COLO668 (cell line): ENCODE data around the gene CCDC146.
"Not testable (repeated sequence)": the region's sequence is repeated elsewhere in the genome, so short reads cannot be mapped to it uniquely, and the experiment has no call there.

ENCODE experiments used
- DNase-seq: peaks from one replicate; lab custom pipeline; 2025; ENCODE audit not compliant: unreplicated experiment; lab: John Stamatoyannopoulos, UW

The CCDC146 gene

DNA sequence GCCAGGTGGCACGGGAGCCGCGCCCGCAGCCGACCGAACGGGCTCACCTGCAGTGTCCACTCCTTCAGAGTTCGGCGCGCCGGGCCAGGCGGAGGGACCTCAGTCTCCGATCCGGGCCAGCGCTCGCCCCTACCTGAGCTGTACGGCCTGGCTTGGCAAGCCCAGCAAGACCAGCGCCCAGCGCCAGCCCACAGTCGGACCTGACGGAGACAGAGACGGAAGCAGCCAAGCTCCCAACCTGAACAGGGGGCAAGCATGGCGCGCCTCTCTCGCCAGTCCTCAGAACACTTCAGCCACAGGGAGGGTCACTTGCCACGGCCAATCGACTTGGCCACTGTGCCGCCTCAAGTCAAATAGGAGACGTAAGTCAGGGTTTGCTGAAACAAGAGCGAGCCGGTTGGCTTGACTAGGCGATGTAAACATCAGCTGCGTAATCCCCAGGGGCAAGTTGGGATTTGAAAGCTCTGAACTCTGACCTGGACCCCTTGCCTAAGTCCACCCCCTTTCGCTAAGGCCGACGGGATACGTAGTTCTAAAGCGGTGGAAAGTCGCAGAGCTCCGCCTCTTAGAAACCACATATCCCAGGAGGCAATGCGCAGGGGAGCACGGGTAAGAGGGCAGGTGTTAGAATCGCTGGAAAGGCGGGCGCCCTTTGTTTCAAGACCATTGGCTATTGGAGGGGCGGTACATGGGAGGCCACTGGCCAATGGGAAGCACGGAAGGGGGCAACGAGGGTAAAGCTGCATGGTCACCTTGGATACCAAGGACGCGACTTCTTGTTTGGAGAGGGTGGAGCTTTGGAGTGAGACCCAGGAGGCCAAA lies at the start of gene CCDC146:
Gene CCDC146 (plus strand): TSS at position 756 of the 822 bp plus-strand sequence. CDS start 45,054 bp downstream, outside the sequence.
- DNase-seq = peak; percentile 96

DNA sequence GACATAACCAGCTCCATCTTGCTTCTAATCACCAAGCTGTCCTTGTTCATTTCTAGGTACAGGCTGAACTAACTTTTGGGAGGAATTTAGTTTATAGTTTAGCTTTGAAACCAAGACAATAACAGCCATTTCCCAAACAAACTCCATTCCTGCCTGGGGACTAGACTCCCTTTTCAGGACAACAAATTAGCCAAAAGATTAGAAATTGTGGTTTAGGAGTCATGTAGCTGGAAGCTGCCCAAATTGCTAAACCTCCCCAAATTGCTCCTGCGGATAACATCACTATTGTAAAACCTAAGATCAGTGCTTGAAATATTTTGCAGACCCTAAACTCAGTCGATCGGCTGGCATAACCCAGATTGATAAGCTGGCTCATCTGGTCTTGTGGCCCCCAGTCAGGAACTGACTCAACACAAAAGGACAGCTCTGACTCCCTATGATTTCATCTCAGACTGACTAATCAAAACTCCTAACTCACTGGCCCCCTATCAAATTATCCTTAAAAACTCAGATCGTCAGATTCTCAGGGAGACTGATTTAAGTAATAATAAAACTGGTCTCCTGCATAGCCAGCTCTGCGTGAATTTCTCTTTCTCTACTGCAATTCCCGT lies 47.5 kb upstream of the CCDC146 start:
- DNase-seq = not testable (repeated sequence)

DNA sequence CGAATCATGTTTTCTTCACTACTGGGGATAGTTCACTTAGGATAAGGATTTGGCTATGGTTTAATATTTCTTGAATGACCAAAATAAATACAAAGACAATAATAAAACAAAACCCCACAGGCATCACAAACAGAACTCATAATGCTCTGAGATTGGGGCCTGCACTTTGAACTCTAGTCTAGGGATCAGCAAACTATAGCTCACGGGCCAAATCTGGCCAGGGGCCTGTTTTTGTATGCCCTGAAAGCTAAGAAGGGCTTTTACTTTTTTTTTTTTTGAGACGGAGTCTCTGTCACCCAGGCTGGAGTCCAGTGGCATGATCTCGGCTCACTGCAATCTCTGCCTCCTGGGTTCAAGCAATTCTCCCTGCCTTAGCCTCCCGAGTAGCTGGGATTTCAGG lies 45.4 kb upstream of the CCDC146 start:
- not testable (repeated sequence) for DNase-seq

DNA sequence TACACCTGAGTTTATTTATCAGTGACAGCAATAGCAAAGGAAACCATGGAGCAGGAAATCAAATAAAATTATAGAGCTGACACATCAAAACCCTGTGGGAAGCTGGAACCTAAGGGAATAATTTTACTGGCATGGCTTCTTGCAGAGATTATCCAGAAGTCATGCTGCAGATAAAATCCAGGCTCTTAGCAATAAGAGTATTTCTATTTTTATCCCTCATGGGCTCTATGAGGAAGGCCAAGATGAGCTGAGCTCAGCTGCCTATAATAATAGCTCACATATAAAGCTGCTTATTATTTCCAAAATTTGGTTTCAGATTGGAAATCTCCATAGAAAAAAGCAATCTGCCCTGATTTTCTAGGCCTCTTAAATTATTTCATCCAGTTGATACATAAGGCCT lies 43.3 kb upstream of the CCDC146 start:
- not testable (repeated sequence) for DNase-seq

- DNase-seq = not testable (repeated sequence)
Measured at GRCh38 chr7:77079624-77080023, 42.8 kb upstream of the CCDC146 start.

- not testable (repeated sequence) for DNase-seq
Measured at GRCh38 chr7:77080236-77080635, 42.2 kb upstream of the CCDC146 start.

GRCh38 chr7:77082192-77082591 lies 40.2 kb upstream of the CCDC146 start:
- DNase-seq = not testable (repeated sequence)

GRCh38 chr7:77092301-77092700 lies 30.1 kb upstream of the CCDC146 start:
- not testable (repeated sequence) for DNase-seq

DNA sequence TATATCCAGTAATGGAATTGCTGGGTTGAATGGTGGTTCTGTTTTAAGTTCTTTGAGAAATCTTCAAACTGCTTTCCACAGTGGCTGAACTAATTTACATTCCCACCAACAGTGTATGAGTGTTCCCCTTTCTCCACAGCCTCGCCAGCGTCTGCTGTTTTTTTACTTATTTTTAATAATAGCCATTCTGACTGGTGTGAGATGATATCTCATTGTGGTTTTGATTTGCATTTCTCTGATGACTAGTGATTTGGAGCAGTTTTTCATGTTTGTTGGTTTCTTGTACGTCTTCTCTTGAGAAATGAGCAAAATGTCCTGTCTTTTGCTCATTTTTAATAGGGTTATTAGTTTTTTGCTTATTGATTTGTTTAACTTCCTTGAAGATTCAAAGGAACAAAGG lies 21.9 kb upstream of the CCDC146 start:
- DNase-seq = not testable (repeated sequence)

- not testable (repeated sequence) for DNase-seq
Measured at GRCh38 chr7:77101187-77101586, 21.2 kb upstream of the CCDC146 start.

DNA sequence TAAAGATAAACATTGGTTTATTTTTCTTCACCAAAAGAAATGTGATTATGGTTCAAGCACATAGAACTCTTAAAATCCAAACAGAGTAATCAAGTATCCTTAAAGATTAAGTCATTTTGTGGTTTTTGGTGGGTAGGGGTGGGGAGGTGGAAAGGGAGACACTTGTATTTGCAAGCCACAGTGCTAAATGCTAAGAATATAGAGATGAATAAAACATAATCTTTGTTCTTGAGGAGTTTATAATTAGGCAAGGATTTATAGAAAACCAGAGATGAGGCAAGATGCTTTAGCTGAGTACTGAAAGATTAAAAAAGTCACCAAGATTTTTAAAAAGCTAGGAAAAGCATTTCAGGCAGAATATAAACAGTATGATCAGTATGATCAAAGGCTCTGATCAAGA lies 19.7 kb upstream of the CCDC146 start:
- DNase-seq = not testable (repeated sequence)

GRCh38 chr7:77105904-77106303 lies 16.5 kb upstream of the CCDC146 start:
- DNase-seq = not testable (repeated sequence)

DNA sequence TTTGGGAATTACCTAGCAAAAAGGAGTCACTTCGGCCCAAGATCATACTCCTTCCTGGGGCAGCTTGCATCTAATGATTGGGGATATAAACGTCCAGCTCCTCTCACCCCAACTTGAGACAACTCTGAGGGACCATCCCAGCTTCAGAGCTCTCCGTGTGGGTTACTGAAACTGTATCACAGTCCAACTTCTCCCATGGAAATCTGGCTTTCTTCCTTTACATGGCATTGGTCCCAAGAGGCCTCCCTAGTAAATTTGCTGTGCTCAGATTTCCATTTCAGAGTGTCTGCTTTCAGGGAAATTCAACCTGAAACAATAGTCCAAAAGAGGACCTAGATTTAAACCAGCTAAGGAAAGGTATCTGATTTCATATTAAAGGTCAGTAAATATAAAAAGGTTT lies 14.8 kb upstream of the CCDC146 start:
- DNase-seq = not testable (repeated sequence)

DNA sequence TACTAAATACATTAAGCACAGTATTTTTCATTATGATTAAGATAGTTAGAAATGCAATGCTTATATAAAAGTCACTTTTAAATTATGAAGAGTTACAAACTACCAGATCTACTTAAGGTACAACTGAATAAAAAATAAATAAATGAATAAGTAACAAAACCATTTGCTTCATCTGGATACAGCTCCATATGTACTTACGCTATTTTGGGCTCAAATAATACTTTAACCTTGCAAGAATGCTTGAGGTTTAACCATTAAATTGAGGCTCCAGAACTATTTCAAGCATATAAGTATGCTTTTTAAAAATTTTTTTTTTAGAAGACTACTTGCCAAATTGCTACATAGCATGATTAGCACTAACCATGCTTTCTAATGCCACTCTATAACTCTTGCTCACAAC lies 14.1 kb upstream of the CCDC146 start:
- DNase-seq = not testable (repeated sequence)

GRCh38 chr7:77112719-77113306 lies 9.6 kb upstream of the CCDC146 start:
- not testable (repeated sequence) for DNase-seq

- not testable (repeated sequence) for DNase-seq
Measured at GRCh38 chr7:77125486-77125885, 3.1 kb downstream of the CCDC146 start.

DNA sequence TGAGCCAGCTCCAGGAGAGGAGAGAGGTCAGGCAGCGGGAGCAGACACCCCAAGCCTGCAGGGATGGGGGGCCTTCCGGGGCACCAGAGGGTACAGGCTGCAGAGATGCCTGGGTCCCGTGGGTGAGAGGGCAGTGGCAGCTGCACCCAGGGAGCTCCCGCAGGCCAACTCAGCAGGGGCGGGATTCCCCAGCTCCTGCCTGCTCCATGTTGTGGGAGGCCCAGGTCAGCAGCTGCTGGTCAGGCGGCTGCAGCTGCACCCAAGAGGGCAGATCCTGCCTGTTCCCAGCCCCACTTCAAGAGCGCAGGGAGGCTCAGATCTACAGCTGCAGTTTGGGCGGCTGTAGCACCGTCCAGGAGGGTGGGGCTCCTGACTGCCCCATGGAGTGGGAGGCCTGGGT lies 4.6 kb downstream of the CCDC146 start:
- DNase-seq = peak; percentile 54

DNA sequence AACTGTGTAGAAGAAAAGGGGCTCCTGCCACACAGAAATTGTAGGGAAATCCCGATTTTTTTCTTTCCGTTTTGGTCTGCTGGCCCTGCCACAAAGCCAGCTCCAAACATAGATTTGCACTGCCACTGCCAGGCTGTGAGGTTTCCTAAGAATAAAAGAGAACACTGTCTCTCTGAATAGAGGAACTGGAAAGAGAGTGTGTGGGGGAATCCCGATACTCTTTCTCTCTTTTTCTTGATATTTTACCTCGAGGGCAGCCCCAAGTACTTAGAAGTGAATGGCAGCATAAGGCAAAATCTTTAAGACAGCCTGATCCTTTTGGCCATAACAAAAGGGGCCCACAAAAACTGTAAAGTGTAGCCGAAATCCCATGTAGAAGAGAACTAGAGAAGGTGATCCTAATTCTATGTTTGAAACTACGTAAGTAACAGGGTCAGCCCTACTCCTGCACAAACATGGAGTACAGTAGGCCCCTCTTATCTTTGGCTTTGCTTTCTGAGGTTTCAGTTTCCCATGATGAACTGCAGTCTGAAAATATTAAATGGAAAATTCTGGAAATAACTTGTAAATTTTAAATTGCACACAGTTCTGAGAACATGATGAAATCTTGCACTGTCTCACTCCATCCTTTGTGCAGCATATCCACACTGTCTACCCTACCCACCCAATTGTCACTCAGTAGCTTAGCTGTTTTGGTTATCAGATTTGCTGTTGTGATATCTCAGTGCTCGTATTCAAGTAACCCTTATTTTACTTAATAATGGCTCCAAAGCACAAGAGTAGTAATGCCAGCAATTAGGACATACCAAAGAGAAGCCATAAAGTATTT lies 6.4 kb downstream of the CCDC146 start:
- not testable (repeated sequence) for DNase-seq

- DNase-seq = not testable (repeated sequence)
Measured at GRCh38 chr7:77131781-77132180, 9.4 kb downstream of the CCDC146 start.

DNA sequence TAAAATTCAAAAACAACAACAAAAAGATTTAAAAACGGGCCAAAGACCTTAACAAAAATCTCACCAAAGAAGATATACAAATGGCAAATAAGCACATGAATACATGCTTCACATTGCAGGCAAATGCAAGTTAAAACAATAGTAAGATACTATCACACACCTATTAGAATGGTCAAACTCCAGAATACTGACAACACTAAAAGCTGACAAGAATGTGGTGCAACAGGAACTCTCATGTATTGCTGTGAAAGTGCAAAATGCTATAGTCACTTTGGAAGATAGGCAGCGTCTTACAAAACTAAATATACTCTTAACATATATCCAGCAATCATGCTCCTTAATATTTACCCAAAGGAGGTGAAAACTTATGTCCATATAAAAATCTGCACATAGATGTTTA lies 16.3 kb downstream of the CCDC146 start:
- not testable (repeated sequence) for DNase-seq

GRCh38 chr7:77140291-77140690 lies 17.9 kb downstream of the CCDC146 start:
- DNase-seq = not testable (repeated sequence)
